G401 (cell line): ENCODE results near the gene ZC3H4. TPM values are rescaled to one million over a fixed set of nuclear protein-coding genes. Genes with fewer than 3 reads are reported as not detected.
A peak's percentile ranks its signal among the peaks of the same experiment; 100 is the strongest.
"Not testable (repeated sequence)": the region's sequence is repeated elsewhere in the genome, so short reads cannot be mapped to it uniquely, and the experiment has no call there.

Source experiments
- DNase-seq: peaks from one replicate; pipeline ENCODE4 v3.0.0-alpha.2; 2015; ENCODE audit warnings: low spot score
- in situ Hi-C: cut with HindIII; loops from 2 replicates; pipeline ENCODE4 v1.10.0; 2016; ENCODE audit warnings: low sequenced_read_pairs, mixed read lengths
- total RNA-seq: library from RNA; depleted of rRNA; stranded (reverse); fragments of >200 nt; shearing (Covaris generic); gene quantifications from 2 replicates; pipeline ENCODE4 v1.2.3, GENCODE V29; 2014

The ZC3H4 gene
- total RNA-seq, 1 experiment from 2014 or later = 16.8 TPM

DNA sequence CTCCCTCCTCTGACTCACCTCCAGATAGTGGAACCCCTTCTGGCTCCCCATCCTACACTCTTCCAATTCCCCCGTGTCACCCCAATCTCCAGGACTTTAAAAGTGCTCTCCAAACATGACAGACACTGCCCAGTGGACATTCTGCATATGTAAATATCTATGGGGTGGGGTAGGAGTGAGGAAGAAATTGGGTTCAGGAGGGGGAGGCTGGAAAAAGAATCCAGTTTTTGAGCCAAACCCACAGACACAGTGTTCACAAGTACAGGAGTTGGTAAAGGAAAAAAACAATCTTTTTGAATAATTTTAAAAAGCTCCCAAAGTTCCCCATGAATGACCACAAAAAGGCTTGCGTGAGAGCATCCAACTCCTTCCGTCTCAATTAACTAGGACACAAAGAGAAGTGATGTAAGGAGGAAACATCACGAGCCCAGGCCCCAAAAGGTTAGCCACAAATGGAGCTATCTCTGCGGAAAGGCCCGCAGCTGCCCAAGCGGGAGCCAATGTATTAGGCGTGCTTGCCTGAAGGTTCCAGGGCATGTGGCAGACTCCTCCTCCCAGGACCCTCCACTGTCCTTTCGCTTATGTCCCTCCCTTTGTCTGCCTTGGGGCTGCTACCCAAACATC is 18.0 kb downstream of the ZC3H4 start:
- no peak for DNase-seq
- in situ Hi-C loops = no loop called here

DNA sequence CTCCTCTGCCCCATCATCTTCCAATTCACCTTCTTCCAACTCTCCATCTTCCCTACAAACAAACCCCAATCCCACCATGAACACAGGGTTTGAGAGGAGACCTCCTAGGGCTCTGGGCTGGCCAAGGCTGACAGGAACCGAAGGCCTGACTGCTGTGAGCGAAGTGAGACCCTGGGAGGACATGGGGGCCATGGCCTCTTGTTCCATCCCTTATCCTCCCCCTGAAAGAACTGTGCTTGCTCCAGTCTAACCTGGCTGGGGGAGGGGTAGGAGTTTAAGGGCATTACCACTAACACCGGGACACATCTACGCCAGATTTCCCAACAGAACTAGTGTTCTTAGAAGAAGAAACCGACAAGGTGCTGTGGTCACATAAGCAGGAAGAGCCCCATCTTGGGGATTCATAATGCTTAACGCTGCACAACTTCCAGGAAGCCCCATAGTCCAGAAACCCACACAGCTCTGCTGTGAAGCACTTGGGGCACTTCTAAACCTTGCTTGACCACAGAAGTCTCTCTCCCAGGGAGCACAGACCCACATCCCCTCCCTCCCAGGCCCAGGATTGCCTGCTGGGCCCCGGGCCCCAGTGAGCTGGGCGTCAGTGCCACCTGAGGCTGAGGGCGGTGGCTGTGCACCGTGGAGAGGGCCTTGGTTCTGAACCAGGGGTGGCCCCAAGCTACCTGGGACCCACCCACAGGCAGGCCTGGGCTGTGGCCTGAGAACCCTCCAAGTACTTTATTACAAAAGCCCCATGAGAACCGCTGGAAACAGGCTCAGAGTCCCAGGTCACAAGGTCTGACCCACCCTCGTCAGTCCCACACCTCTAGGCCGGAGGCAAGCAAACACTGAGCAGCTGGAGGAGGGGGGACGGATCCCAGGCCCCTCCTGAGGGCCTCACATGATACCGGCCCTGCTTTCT is 18.8 kb downstream of the ZC3H4 start:
- no peak for DNase-seq
- in situ Hi-C loops = no loop called here

DNA sequence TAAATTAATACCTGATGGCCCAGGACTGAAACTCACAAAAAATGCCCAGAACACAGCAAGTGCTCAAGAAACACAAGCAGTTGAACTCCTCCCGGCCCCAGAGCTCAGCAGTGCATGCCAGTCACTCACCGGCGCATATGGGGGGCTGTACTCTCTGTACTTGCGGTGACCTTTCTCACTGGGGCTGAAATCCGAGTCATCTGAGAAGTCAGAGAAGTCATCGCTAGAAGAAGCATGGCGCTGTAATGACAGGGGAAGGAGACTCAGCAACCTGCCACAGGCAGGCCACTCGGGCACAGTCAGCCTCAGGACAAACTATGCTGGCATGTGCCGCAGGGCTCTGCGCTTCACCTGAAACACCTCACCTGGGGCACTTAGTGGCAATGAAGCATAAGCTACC is 19.7 kb downstream of the ZC3H4 start:
- DNase-seq = no peak
- in situ Hi-C loops = no loop called here

DNA sequence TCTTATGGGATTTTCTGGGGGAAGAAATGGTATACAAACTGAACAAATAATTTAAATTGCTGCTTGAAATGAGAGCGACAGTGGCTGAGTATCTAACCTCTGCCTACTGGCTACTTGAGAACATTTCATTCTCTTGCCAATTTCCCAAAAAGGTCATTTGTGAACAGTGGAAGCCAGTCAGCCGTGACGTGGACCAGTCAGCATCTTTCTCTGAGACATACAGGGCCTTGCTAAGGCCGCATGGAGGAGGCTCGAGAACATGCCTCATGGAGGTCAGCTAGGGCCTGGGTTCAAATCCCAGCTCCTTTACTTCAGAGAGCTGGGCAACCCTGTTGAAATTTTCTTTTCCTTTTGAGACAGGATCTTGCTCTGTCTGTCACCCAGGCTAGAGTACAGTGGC is 20.3 kb downstream of the ZC3H4 start:
- DNase-seq = peak; percentile 57
- in situ Hi-C loops = no loop called here

DNA sequence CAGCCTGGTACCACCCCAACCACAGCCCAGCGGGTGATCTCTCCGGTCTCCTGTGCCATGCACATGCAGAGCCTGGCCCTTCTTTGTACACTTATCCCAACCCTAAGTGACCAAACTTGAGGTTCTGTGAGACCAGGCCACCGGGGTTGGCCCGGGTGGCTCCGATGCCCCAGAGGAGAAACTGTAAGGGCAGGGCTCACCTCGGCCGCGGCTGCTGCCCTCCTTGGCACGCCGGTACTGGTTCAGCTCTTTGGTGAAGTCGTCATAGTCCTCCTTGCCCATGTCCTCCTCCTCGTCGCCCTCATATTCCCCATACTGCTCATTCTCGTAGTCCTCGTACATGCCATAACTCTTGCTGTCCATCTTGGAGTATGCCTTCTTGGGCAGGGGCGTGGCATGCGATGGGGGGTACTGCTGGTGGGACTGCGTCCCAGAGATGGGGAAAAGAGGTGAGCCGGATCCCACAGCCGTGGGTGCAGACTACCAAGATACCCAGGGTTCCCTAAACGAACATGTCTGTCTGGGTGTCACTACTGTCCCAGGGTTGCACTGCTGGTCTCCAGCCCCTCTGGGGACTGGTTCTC is 23.7 kb downstream of the ZC3H4 start:
- in situ Hi-C loops = no loop called here
- DNase-seq = no peak

DNA sequence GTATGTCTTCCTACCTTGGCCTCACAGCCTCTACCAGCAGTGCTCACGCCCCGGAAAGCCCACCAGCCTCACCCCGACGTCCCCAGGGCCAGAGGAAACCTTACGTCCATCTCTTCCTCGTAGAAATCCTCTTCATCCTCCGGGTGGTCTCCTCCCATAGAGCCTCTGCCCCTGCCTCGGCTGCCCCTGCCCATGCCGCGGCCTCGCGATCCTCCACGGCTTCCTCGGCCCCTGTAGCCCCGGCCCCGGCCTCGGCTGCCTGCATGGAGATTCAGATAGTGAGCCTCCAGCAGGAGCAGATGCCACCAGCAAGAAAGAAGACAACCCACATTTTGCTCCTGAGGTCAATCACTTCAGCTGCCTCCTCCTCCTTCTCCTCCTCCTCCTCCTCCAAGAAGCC is 27.3 kb downstream of the ZC3H4 start:
- no peak for DNase-seq
- in situ Hi-C loops = no loop called here

DNA sequence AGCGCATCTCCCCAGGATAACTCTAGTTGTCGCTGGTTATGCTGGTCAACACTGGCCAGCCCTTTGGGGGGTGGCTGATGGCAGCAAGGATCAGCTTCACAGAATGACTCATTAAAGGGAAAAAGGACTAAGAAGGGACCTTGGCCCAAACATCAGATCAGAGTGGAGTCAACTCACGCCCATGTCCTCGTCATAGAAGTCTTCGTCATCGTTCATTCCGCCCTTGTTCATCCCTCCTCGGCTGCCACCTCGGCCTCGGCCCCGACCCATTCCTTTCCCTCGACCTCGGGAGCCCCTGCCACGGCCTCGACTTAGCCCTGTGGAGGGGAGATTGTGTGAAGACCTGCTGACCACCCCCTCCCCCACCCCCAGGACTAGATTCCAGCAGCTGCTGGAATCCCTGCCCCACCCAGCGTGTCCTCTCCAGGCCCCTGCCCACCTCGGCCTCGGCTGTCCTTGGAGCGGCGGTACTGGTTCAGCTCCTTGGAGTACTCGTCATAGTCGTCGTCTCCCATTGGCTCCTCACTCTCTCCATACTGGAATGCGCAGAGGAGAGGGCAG is 28.6 kb downstream of the ZC3H4 start:
- in situ Hi-C loops = no loop called here
- DNase-seq = no peak

DNA sequence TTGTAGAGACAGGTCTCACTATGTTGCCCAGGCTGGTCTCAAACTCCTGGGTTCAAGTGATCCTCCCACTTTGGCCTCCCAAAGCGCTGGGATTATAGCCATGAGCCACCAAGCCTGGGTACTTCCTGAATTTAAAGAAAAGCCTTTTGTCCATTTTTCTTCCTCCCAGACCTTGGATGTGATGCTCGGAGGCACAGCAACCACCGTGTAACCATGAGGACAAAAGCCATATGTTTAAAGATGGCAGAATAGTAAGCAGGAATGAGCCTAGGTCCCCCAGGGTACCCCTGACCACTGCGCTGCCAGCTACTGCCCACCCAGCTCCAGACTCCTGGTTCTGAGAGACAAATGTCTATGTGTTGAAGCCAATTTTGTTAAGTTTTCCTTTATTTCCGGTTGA is 31.1 kb downstream of the ZC3H4 start:
- in situ Hi-C loops = no loop called here

DNA sequence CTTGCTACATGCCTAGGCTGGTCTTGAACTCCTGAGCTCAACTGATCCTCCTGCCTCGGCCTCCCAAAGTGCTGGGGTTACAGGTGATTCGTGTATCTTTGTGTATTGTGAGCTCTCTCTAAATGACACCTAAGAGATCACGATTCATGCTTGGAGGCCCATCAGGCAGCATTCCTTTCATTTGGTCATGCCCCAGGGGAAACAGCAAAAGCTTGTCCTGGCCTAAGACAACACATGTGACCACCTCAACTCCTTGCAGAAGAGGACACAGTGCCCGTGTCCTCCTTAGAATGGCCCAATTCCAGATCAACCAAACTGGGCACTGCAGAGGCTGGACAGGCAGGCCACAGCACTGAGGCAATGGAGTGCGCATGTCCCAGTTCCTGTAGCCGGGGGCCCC is 32.5 kb downstream of the ZC3H4 start:
- DNase-seq = no peak
- in situ Hi-C loops = no loop called here

More for the DNA sequence above, 31.1 kb downstream of the ZC3H4 start:
- no peak for DNase-seq

DNA sequence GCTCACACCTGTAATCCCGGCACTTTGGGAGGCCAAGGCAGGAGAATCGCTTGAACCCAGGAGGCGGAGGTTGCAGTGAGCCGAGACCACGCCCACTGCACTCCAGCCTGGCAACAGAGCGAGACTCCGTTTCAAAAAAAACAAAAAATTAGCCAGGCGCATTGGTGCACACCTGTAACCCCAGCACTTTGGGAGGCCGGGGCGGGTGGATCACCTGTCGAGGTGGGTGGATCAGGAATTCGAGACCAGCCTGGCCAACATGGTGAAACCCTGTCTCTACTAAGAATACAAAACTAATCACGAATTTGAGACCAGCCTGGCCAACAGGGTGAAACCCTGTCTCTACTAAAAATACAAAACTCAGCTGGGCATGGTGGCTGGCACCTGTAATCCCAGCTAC is 35.2 kb downstream of the ZC3H4 start:
- in situ Hi-C loops, DNase-seq: not testable (repeated sequence)

DNA sequence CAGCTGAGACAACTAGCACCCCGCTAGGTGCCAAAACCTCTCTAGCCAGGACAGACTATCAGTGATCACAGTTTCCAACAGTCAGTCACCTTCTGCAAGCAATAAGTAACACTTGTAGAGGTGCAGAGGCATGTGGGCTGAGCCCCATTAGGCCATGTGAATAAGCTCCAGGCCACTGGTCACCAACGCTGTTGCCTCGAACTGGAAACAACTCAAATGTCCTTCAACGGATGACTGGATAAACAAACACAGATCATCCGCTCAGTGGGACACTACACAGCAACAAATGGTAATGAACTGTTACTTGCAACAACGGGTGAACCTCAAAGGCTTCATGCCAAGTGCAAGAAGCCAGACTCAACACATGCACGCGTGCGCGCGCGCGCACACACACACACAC is 37.6 kb downstream of the ZC3H4 start:
- DNase-seq = peak; percentile 78
- in situ Hi-C loops = no loop called here

DNA sequence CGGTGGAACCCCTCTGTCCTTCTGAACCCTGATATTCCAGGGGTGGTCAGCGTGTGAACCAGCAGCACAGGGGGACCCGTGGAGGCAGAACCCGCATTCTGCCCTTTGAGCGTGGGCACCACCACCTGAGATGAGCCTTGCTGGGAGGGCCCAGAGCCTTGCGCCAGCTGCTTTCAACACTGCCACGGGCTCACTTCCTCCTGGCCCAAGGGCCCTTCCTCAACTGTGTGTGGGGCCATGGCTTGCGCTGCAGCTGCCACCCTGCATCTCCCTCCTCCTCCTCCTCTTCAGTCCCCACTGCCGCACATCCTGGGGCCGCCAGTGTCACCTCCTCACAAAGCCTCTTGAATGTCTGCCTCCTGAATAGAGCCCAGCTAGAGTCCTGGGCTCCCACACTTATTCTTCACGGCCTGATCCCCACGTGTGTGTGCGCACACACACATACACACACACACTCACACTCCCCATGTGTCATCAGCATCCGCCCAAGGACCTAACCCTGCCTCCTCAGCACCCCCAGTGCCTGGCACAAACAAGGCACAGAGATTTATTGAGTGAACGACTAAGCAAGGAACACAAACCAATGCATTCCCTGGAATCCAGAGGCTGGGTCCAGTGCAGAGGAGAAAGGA is 38.3 kb downstream of the ZC3H4 start:
- in situ Hi-C loops = no loop called here
- DNase-seq = no peak

DNA sequence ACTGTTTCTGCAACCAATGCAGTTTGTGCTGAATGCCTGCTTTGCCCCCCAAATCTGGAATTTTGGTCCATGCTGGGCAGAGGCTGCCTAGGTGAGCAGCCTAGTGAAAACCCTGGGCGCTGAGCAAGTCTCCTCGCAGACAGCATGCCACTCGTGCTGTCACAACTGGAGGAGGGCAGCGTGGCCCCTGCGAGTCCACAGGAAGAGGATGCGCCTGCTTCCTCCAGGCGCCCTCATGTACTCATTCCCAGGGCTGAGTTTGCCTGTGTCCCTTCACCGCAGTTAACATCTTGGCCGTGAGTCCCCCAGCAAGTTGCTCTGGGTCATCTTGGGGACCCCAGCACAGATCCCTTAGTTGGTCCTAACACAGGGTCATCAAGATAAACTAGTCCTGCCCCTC is 39.0 kb downstream of the ZC3H4 start:
- DNase-seq = no peak
- in situ Hi-C loops = no loop called here

DNA sequence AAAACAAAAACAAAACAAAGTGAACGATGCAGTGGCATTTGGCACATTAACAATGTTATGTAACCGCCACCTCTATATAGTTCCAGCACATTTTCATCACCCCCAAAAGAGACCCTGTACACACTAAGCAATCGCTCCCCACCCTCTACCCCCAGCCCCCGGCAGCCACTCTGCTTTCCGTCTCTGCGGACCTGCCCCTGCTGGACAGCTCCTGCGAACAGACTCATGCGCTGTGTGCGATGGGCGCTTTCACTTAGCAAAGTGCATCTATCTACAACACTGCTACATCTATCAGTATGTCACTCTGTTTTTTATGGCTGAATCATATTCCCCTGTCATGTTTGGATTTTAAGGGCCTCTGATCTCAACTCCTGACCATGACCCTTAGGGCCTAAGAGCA is 40.0 kb downstream of the ZC3H4 start:
- DNase-seq = no peak

DNA sequence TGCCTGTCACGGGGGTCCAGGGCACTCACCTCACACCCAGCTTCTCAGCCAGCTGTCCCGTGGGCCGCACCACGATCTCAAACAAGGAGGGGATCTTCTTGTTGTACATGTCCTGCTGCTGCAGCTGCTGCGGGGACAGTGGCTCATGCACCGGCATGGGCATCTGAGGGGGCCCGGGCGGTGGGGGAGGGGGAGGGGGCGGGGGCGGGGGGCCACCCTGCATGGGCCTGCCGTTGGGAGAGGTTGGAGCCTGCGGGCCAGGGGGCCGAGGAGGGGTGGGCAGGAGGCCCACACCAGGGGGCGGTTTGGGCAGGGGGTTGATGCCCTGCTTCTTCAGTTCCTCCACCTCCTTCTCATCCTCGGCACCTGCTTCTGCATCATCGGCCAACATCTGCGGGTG is 41.3 kb downstream of the ZC3H4 start:
- DNase-seq = no peak
- in situ Hi-C loops = no loop called here

More for the DNA sequence above, 40.0 kb downstream of the ZC3H4 start:
- in situ Hi-C loops = no loop called here

DNA sequence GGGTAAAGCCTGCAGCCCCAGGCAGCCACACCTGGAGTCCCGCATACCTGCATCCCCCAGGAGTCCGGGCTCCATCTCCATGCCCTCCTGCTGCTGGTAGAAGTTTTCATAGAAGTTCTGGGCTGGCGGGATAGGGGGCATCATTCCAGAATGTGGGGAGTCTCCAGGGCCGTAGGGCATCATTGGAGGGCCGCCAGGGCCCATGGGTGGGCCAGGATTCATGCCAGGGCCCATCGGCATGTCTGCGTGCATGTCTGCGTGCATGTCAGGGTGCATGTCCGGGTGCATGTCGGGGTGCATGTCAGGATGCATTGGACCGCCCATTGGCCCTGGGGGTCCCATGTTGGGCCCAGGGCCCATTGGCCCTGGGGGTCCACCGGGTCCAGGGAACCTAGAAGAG is 41.8 kb downstream of the ZC3H4 start:
- DNase-seq = no peak
- in situ Hi-C loops = no loop called here

DNA sequence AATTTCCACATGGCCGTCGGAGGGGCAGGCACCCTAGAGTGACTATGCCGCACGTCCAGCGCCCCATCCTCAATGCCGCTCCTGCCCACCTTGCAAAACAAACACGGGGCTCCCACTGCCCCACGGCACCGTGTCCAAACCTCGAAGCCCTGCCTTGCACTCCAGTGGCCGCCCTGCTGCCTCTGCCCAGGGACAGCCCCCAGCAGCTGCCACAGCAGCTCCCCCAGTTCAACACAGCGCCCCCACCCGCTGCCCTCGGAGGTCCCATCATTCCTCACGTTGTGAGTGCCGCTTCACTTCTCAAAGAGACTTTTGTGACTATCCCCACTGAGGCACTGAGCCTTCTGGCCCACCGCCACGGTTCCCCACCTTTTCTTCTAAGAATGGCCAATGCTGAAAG is 42.8 kb downstream of the ZC3H4 start:
- in situ Hi-C loops = no loop called here
- DNase-seq = no peak

DNA sequence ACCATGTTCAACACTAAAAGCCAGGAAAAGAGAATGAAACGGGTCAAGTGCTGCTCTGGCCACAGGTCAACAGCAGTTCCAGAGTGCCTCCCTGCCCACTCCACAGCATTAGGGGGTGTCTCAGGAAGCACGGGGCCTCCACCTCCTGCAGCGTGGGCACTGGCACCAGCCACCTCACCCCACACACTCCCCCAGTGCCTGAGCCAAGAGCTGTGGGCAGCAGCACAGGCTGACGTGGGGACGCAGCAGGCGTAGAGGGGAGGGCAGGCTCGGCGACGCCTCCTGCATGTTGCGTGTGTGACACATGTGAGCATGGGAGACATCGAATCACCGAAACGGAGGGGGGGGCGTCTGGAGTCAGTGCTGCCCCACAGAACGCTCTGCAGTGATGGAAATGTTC is 43.8 kb downstream of the ZC3H4 start:
- in situ Hi-C loops = no loop called here
- DNase-seq = no peak

DNA sequence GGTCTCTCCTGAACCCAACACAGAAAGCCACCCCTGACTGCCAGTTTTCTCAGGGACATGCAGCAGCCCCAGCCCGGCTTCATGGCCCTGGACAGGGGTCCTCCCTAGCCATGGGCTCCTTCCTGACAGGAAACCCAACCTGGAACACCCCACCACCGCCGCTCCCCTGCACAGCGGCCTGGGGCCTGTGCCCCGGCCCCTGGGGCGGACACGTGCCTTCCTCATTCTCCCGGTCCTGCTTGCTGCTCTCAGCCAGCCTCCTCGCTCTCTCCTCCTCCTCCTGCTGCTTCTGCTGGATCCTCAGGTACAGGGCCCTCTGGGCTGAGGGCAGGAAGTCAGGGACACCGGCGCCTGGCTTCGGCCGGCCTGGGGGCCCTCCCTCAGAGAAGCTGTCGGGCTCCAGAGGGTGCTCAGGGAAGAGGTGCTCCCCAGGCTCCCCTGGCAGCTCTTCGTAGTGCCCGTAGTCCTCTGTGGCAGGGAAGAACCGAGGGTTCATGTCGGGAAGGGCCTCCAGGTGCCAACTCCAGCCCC is 44.6 kb downstream of the ZC3H4 start:
- no peak for DNase-seq
- in situ Hi-C loops = no loop called here
